Tibial nerve (tissue), 4 donors: Measurements from ENCODE around the gene DGCR8.

Experiments
- CTCF ChIP-seq, 5 experiments: fragments of 200-600 bp in 3 of 5; fragments of 450-650 bp in 2 of 5; sonication (generic) in 3 of 5; IDR thresholded peaks; one replicate each; pipeline ENCODE4 v1.5.1; 2016 to 2019; ENCODE audit warnings: antibody characterized with exemption in 5 of 5, mild to moderate bottlenecking in 3 of 5, moderate library complexity in 2 of 5
- EP300 ChIP-seq, 2 donors: sonication (generic); formaldehyde crosslinking; IDR thresholded peaks; one replicate each; pipeline ENCODE4 v1.6.1; 2017; ENCODE audit warnings: antibody characterized with exemption in 2 of 2, mild to moderate bottlenecking in 1 of 2

DNA sequence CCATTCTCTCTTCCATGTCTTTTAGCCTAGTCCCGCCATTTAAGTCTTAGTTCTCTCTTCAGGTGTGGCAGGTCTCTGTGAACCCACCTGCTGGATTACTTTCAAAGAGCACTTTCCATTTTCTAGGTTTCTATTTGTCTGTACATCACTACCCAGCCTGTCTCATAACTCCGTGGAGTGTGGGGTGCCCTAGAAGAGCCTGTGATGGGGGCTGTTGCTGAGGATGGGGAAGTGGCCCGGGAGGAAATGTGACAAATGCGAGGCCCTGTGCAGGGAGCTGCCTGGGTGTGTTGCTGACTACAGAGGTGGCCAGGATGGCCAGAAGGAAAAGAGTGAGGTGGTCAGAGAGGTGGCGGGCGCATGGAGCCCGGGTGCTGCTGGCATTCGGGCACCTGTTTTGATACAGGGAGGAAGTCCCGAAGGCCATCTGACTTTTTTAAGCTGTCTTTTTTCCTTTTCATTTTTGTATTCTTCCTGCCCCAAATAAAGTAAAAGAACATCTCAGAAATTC lies 10.7 kb downstream of the DGCR8 start:
- TF ChIP-seq EP300 (IDR thresholded peaks at IDR 0.05), result no peak
- no peak for TF ChIP-seq CTCF (IDR thresholded peaks at IDR 0.05)
